ENCODE results near the gene GLS2.

GLS2 gene

GRCh38 chr12:56462565-56462964, 25.4 kb downstream of the GLS2 start:
- no peak for DNase-seq
- no peak overlapping the region for H3K27ac ChIP-seq (ENCODE audit: insufficient read depth in 1 of 2, low read depth in 1 of 2, low read length in 2 of 2, poor library complexity in 1 of 2, severe bottlenecking in 2 of 2)
- peaks cover 2 to 4% (median 2%) of the 10 kb centered on the region in 4 experiments for H3K4me1 ChIP-seq (ENCODE audit: control extremely low read depth in 1 of 4, control insufficient read depth in 4 of 4, insufficient read depth in 4 of 4, low read length in 3 of 4)
- ChIA-PET CTCF (interaction anchor here (1.0 to 2.9 kb wide), 8 partner anchors 8 to 240 kb away, joined by 3 to 16 read pairs (median 4); partner anchors contain the start of genes MIP and TIMELESS), POLR2A (no interaction called here)
- no peaks in the 10 kb centered on the region for H3K36me3 ChIP-seq (ENCODE audit: control insufficient read depth in 4 of 4, insufficient read depth in 4 of 4, low read length in 3 of 4)
- H3K4me3 ChIP-seq (ENCODE audit: control insufficient read depth in 1 of 7, extremely low read depth in 1 of 7, insufficient read depth in 4 of 7, low read depth in 2 of 7, low read length in 6 of 7), result no peak overlapping the region
- no peaks in the 10 kb centered on the region for H3K27me3 ChIP-seq (replicated peaks in 2 of 5; ENCODE audit: control insufficient read depth in 4 of 5, insufficient read depth in 5 of 5, low read length in 4 of 5)
- no peaks in the 10 kb centered on the region for H3K9me3 ChIP-seq (ENCODE audit: control extremely low read depth in 1 of 5, control insufficient read depth in 4 of 5, insufficient read depth in 2 of 5, low read depth in 1 of 5, low read length in 4 of 5)

GRCh38 chr12:56461235-56462159, 26.5 kb downstream of the GLS2 start:
- Histone ChIP-seq H3K27me3 (replicated peaks in 2 of 5; ENCODE audit: control insufficient read depth in 4 of 5, insufficient read depth in 5 of 5, low read length in 4 of 5) (no peaks in the 10 kb centered on the region), H3K36me3 (ENCODE audit: control insufficient read depth in 4 of 4, insufficient read depth in 4 of 4, low read length in 3 of 4) (no peaks in the 10 kb centered on the region), H3K27ac (ENCODE audit: insufficient read depth in 1 of 2, low read depth in 1 of 2, low read length in 2 of 2, poor library complexity in 1 of 2, severe bottlenecking in 2 of 2) (no peak overlapping the region), H3K4me1 (ENCODE audit: control extremely low read depth in 1 of 4, control insufficient read depth in 4 of 4, insufficient read depth in 4 of 4, low read length in 3 of 4) (peaks cover 2 to 4% (median 2%) of the 10 kb centered on the region in 4 experiments), H3K4me3 (ENCODE audit: control insufficient read depth in 1 of 7, extremely low read depth in 1 of 7, insufficient read depth in 4 of 7, low read depth in 2 of 7, low read length in 6 of 7) (no peak overlapping the region), H3K9me3 (ENCODE audit: control extremely low read depth in 1 of 5, control insufficient read depth in 4 of 5, insufficient read depth in 2 of 5, low read depth in 1 of 5, low read length in 4 of 5) (no peaks in the 10 kb centered on the region)
- ChIA-PET POLR2A (no interaction called here), CTCF (interaction anchor here (0.8 to 2.9 kb wide), 13 partner anchors 9 to 200 kb away, joined by 3 to 10 read pairs (median 3); partner anchors contain the start of genes CNPY2, COQ10A and TIMELESS)
- WGBS (ENCODE audit: insufficient coverage), result 99% methylated on average over 7 of the region's 11 CpGs
- peak in 1 of 3 donors; percentile 10 for DNase-seq

- no peaks in the 10 kb centered on the region for H3K27me3 ChIP-seq (replicated peaks in 2 of 5; ENCODE audit: control insufficient read depth in 4 of 5, insufficient read depth in 5 of 5, low read length in 4 of 5)
- no peak for DNase-seq
- H3K9me3 ChIP-seq (ENCODE audit: control extremely low read depth in 1 of 5, control insufficient read depth in 4 of 5, insufficient read depth in 2 of 5, low read depth in 1 of 5, low read length in 4 of 5), result no peaks in the 10 kb centered on the region
- POLR2A ChIA-PET, result no interaction called here
- no peak overlapping the region for H3K27ac ChIP-seq (ENCODE audit: insufficient read depth in 1 of 2, low read depth in 1 of 2, low read length in 2 of 2, poor library complexity in 1 of 2, severe bottlenecking in 2 of 2)
- H3K36me3 ChIP-seq (ENCODE audit: control insufficient read depth in 4 of 4, insufficient read depth in 4 of 4, low read length in 3 of 4), result no peaks in the 10 kb centered on the region
- CTCF ChIA-PET, result interaction anchor here (0.8 to 4.1 kb wide), 3 partner anchors 11 to 301 kb away, joined by 3 to 20 read pairs (median 5); partner anchors contain the start of genes SPRYD4 and STAT2
- WGBS (ENCODE audit: insufficient coverage), result 98% methylated on average over 4 of the region's 4 CpGs
- H3K4me3 ChIP-seq (ENCODE audit: control insufficient read depth in 1 of 7, extremely low read depth in 1 of 7, insufficient read depth in 4 of 7, low read depth in 2 of 7, low read length in 6 of 7), result no peak overlapping the region
- H3K4me1 ChIP-seq (ENCODE audit: control extremely low read depth in 1 of 4, control insufficient read depth in 4 of 4, insufficient read depth in 4 of 4, low read length in 3 of 4), result no peaks in the 10 kb centered on the region
Measured at GRCh38 chr12:56457817-56458216, 30.1 kb downstream of the GLS2 start.

DNA sequence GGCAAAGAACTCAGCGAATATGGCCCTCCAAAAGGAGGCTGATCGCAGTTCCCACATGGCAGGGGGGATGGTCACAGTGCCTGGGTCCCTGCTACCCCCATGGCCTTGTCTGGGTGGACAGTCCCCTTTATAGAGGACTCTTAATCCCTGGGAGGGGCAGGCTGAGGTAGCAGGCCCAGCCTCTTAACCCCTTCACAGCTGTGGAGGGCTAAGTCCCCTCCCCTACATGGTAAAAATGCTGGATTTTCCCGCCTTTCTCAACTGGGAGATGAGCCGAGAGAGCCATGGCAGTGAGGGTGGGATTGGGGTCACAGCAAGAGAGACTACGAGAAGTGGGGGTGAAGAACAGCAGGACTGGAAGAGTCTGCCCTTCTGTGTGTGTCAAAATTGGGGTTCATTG, 33.4 kb downstream of the GLS2 start, which contains the start of gene MIP:
TSS of gene MIP (minus strand) at position 101 of the 400 bp plus-strand sequence. CDS start at position 57, 44 bp downstream.
- H3K4me3 ChIP-seq (ENCODE audit: control insufficient read depth in 1 of 7, extremely low read depth in 1 of 7, insufficient read depth in 4 of 7, low read depth in 2 of 7, low read length in 6 of 7), result no peak within 1 kb of the TSS
- no peaks in the 10 kb centered on the region for H3K36me3 ChIP-seq (ENCODE audit: control insufficient read depth in 4 of 4, insufficient read depth in 4 of 4, low read length in 3 of 4)
- CTCF ChIA-PET, result interaction anchor here (1.1 to 2.9 kb wide), 2 partner anchors 9 to 20 kb away, joined by 3 to 16 read pairs; no protein-coding TSS in a partner anchor
- peaks cover 0 to 4% (median 3%) of the 10 kb centered on the region in 4 experiments for H3K4me1 ChIP-seq (ENCODE audit: control extremely low read depth in 1 of 4, control insufficient read depth in 4 of 4, insufficient read depth in 4 of 4, low read length in 3 of 4)
- POLR2A ChIA-PET, result interaction anchor here (0.8 kb wide), 1 partner anchor 145 kb away, joined by 3 read pairs; no protein-coding TSS in a partner anchor
- no peak for DNase-seq
- H3K27me3 ChIP-seq (replicated peaks in 2 of 5; ENCODE audit: control insufficient read depth in 4 of 5, insufficient read depth in 5 of 5, low read length in 4 of 5), result no peaks in the 10 kb centered on the region
- H3K9me3 ChIP-seq (ENCODE audit: control extremely low read depth in 1 of 5, control insufficient read depth in 4 of 5, insufficient read depth in 2 of 5, low read depth in 1 of 5, low read length in 4 of 5), result no peaks in the 10 kb centered on the region
- WGBS (ENCODE audit: insufficient coverage), result 89% methylated on average over 5 of the region's 5 CpGs
- no peak within 1 kb of the TSS for H3K27ac ChIP-seq (ENCODE audit: insufficient read depth in 1 of 2, low read depth in 1 of 2, low read length in 2 of 2, poor library complexity in 1 of 2, severe bottlenecking in 2 of 2)

DNA sequence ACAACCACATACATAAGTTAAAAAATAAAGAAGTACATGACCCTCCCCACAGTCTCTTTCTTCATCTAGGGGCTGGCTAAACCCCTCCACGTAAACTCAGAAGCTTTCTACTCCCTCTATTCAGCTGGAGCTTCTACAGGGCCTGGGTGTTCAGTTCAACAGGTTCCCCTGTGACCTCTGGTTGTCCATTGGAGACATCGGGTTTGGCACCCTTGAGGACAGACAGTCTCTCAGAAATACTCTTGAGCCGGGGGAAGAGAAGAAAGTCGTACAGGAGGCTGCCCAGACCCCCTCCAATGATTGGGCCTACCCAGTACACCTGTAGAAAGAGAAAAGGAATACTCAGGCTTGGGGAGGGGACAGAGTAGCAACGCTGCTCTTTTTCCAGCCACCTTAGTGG, 36.8 kb downstream of the GLS2 start:
- CTCF ChIA-PET, result interaction anchor here (0.6 to 2.6 kb wide), 2 partner anchors 13 to 121 kb away, joined by 3 to 15 read pairs; no protein-coding TSS in a partner anchor
- H3K27ac ChIP-seq (ENCODE audit: insufficient read depth in 1 of 2, low read depth in 1 of 2, low read length in 2 of 2, poor library complexity in 1 of 2, severe bottlenecking in 2 of 2), result no peak overlapping the region
- no peak for DNase-seq
- WGBS (ENCODE audit: insufficient coverage), result 93% methylated on average over 4 of the region's 5 CpGs
- no peaks in the 10 kb centered on the region for H3K9me3 ChIP-seq (ENCODE audit: control extremely low read depth in 1 of 5, control insufficient read depth in 4 of 5, insufficient read depth in 2 of 5, low read depth in 1 of 5, low read length in 4 of 5)
- no peak overlapping the region for H3K4me3 ChIP-seq (ENCODE audit: control insufficient read depth in 1 of 7, extremely low read depth in 1 of 7, insufficient read depth in 4 of 7, low read depth in 2 of 7, low read length in 6 of 7)
- no peaks in the 10 kb centered on the region for H3K27me3 ChIP-seq (replicated peaks in 2 of 5; ENCODE audit: control insufficient read depth in 4 of 5, insufficient read depth in 5 of 5, low read length in 4 of 5)
- POLR2A ChIA-PET, result interaction anchor here (0.6 kb wide), 1 partner anchor 104 kb away, joined by 4 read pairs; no protein-coding TSS in a partner anchor
- H3K4me1 ChIP-seq (ENCODE audit: control extremely low read depth in 1 of 4, control insufficient read depth in 4 of 4, insufficient read depth in 4 of 4, low read length in 3 of 4), result peaks cover 3 to 19% (median 9%) of the 10 kb centered on the region in 4 experiments
- no peaks in the 10 kb centered on the region for H3K36me3 ChIP-seq (ENCODE audit: control insufficient read depth in 4 of 4, insufficient read depth in 4 of 4, low read length in 3 of 4)

- H3K9me3 ChIP-seq (ENCODE audit: control extremely low read depth in 1 of 5, control insufficient read depth in 4 of 5, insufficient read depth in 2 of 5, low read depth in 1 of 5, low read length in 4 of 5), result no peaks in the 10 kb centered on the region
- no peaks in the 10 kb centered on the region for H3K36me3 ChIP-seq (ENCODE audit: control insufficient read depth in 4 of 4, insufficient read depth in 4 of 4, low read length in 3 of 4)
- ChIA-PET CTCF (interaction anchor here (0.6 to 2.6 kb wide), 5 partner anchors 11 to 122 kb away, joined by 3 to 15 read pairs (median 5); no protein-coding TSS in a partner anchor), POLR2A (no interaction called here)
- no peak overlapping the region for H3K4me3 ChIP-seq (ENCODE audit: control insufficient read depth in 1 of 7, extremely low read depth in 1 of 7, insufficient read depth in 4 of 7, low read depth in 2 of 7, low read length in 6 of 7)
- H3K27me3 ChIP-seq (replicated peaks in 2 of 5; ENCODE audit: control insufficient read depth in 4 of 5, insufficient read depth in 5 of 5, low read length in 4 of 5), result no peaks in the 10 kb centered on the region
- peaks cover 3 to 19% (median 9%) of the 10 kb centered on the region in 4 experiments for H3K4me1 ChIP-seq (ENCODE audit: control extremely low read depth in 1 of 4, control insufficient read depth in 4 of 4, insufficient read depth in 4 of 4, low read length in 3 of 4)
- no peak overlapping the region for H3K27ac ChIP-seq (ENCODE audit: insufficient read depth in 1 of 2, low read depth in 1 of 2, low read length in 2 of 2, poor library complexity in 1 of 2, severe bottlenecking in 2 of 2)
- WGBS (ENCODE audit: insufficient coverage), result 100% methylated on average over 3 of the region's 3 CpGs
- no peak for DNase-seq
Measured at GRCh38 chr12:56450241-56450640, 37.7 kb downstream of the GLS2 start.

Data from common myeloid progenitor, CD34-positive (primary cell).